GM21737 (cell line): ENCODE data around the gene VAMP3.

ENCODE experiments used
- ATAC-seq: cut with Tn5 transposase; IDR thresholded peaks from one replicate; pipeline ENCODE4 v1.9.1; 2021; ENCODE audit warnings: mild to moderate bottlenecking, moderate library complexity; ENCODE audit not compliant: unreplicated experiment

VAMP3 gene, protein sequence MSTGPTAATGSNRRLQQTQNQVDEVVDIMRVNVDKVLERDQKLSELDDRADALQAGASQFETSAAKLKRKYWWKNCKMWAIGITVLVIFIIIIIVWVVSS

DNA sequence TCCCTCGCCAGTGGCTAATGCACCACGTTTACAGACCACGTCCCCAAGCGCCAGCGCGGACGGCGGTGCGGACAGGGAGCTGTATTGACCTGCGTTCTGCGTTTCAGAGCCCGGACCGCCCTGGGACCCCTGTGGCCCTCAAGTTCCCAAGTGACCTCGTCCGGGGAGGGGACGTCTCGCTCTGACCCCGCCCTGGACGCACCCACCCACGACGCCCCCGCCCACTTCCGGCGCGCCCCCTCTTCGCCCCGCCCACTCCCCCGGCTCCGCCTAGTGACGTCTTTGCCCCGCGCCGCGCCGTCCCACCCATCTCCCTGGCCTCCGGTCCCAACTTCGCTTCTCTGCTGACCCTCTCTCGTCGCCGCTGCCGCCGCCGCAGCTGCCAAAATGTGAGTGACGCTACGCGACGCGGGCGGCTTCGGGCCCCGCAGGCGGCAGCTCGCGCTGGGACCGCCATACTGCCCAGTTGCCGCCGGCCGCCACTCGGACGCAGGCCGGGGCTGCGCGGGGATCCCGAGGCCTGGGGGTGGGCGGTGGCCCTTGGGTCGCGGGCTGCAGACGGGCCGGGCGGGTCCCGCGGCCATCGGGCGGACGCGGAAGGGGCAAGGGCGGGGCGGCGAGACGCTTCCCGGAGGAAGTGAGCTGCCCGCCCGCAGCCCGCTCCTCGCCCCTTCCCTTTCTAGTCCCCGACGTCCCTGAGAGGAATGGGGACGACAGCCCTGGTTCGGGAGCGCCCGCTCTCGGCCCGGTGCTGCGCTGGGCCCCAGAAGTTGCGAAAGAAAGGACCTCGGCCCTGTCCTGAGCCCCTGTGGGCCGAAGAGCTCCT is at the start of gene VAMP3:
Gene VAMP3, plus strand, starts transcription at position 300 of the 826 bp plus-strand sequence. Its CDS starts 88 bp downstream, at position 388.
- ATAC-seq = peak; percentile 82

GRCh38 chr1:7721940-7722669 is 49.0 kb upstream of the VAMP3 start:
- no peak for ATAC-seq

DNA sequence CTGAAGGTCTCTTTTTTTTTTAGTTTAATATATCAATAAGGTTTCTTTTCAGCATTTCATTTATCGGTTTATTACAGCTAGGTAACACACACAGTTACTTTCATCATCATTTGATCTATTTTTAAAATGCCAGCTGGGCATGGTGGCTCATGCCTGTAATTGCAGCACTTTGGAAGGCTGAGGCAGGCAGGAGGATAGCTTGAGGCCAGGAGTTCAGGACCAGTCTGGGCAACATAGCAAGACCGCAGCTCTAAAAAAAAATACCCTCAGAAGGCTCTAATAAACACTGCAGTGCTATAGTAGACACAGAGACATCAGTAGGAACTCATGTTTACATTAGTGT is 48.5 kb upstream of the VAMP3 start:
- ATAC-seq = no peak

GRCh38 chr1:7726623-7727022 is 44.5 kb upstream of the VAMP3 start:
- ATAC-seq = no peak

- ATAC-seq = no peak
Measured at GRCh38 chr1:7727809-7728471, 43.2 kb upstream of the VAMP3 start.

DNA sequence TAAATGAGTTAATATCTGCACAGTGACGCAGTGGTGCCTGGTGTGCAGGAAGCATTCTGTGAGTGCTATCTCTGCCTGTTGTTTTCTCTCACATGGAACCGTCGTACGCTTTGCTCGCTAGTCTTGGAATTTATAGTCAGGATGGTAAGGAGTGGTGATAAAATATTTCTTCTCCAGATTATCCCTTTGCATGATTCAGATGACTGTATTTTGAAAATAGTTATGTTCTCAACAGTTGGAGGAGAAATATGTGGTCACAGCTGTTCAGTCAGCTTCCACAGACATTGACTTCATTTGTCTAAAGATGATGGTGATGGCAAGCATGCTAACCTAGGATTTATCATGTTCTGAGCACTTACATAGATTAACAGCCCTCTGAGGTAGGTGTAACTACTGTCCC is 41.3 kb upstream of the VAMP3 start:
- ATAC-seq = no peak

DNA sequence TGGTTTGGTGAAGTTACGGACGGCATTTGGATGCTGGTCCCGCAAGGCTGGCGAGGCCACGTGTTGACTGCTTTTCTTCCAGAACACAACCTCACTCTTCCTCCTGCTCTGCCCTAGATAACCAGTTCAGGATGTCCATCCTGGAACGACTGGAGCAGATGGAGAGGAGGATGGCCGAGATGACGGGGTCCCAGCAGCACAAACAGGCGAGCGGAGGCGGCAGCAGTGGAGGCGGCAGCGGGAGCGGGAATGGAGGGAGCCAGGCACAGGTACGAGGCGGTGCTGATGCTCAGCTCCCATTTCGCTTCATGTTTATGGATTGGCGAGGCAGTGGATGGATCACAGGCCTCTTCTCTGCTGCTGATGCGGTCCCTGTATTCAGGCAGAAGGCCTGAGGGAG is 38.8 kb upstream of the VAMP3 start:
- no peak for ATAC-seq

DNA sequence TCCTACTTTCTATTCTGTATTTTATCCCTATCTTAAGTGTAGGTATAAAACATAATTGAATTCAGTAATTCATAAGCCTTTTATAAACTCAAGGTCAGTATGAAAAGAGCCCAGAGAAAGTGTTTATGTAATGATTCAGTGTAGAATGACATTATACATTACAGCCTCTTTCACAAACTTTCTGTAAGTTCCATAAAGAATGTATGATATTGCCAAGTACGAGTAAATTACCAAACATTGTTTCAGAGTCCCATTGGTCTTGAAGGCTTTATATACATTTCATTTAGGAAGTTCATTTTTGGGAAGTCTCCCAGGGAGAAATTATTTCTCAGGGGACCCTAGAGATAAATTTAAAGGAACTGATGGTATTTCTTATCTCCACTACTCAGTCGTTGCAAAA is 37.8 kb upstream of the VAMP3 start:
- ATAC-seq = no peak

DNA sequence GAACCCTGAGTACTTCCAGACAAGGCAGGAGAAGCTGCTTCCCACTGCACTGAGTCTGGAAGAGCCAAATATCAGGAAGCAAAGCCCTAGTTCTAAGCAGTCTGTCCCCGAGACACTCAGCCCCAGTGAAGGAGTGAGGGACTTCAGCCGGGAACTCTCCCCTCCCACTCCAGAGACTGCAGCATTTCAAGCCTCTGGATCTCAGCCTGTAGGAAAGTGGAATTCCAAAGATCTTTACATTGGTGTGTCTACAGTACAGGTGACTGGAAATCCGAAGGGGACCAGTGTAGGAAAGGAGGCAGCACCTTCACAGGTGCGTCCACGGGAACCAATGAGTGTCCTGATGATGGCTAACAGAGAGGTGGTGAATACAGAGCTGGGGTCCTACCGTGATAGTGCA is 33.1 kb upstream of the VAMP3 start:
- ATAC-seq = no peak

- ATAC-seq = no peak
Measured at GRCh38 chr1:7743346-7743745, 27.8 kb upstream of the VAMP3 start.

DNA sequence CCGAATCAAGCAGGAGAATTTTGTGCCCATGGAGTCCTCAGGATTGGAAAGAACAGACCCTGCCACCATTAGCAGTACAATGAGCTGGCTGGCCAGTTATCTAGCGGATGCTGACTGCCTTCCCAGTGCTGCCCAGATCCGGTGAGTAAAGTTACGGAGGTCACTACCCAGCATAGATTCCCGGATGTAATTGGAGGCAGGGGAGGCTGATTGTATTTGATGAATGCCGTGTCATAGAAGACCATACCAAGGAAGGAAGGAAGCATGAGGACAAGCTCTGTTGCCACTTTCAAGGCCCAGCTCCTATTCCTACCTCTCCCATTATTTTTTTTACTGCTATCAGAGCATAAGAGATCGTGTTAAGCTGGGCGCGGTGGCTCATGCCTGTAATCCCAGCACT is 26.2 kb upstream of the VAMP3 start:
- no peak for ATAC-seq

DNA sequence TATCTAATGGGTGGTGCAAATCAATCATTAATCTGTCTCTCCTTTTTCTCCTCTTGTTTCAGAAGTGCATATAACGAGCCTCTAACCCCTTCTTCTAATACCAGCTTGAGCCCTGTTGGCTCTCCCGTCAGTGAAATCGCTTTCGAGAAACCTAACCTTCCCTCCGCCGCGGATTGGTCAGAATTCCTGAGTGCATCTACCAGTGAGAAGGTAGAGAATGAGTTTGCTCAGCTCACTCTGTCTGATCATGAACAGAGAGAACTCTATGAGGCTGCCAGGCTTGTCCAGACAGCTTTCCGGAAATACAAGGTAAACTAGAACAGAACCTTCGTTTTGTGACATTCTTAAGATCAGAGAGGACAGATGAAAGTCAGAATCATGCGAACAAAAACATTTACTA is 25.3 kb upstream of the VAMP3 start:
- ATAC-seq = no peak

- no peak for ATAC-seq
Measured at GRCh38 chr1:7747605-7748004, 23.5 kb upstream of the VAMP3 start.

GRCh38 chr1:7749126-7749525 is 22.0 kb upstream of the VAMP3 start:
- no peak for ATAC-seq

DNA sequence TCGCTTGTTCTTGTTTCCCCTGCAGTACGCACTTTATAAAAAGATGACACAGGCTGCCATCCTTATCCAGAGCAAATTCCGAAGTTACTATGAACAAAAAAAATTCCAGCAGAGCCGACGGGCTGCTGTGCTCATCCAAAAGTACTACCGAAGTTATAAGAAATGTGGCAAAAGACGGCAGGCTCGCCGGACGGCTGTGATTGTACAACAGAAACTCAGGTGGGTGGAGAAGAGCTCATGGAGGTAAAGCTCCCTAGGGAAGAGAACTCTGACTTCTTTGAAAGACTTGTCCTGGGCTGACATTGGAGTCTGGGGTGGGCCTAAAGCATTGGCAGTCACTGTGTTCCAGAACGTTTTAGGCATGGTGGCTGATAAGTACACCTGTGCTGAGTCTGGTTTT is 19.9 kb upstream of the VAMP3 start:
- ATAC-seq = no peak

DNA sequence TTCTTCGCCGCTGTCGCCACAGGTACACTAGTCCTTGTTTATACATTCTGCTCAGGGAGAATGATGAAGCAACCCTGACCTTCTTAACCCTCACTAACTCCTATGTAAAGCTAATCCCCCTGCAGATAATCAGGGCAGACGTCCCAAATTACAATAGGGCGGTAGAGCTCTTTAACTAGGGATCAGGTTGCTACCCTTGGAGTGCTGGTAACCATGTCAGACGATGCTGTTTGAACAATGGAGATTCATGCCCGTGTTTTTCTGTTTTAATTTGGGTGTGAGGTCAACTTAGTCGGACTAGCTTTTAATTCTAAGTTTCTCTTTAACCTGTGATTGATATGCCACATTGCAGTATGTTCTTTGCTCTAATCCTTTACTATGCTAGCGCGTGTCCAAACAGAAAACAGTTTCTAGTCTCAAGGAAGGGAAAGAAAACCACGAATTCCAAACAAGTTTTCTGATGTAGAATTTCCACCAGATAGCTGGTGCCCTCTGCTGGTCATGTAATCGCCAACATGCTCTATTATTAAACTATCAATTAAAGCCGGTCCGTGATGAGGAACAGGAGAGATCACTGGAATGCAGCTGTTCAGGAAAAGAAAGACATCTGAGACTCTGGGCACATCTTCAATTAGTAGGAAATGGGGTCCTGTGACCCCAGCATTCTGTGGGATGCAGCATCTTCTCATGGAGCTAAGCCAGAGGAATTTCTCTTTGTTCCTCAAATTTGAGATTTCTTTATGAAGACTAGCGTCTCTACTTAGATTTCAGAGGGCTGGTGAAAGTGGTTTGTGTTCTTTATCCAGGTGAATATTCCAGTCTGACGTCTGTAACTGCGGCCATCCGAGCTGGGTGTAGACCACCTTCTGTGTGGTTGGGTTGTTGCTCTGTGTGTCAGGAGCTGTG is 18.3 kb upstream of the VAMP3 start:
- no peak for ATAC-seq

- ATAC-seq = no peak
Measured at GRCh38 chr1:7753641-7754040, 17.5 kb upstream of the VAMP3 start.

- ATAC-seq = no peak
Measured at GRCh38 chr1:7754234-7754633, 16.9 kb upstream of the VAMP3 start.

DNA sequence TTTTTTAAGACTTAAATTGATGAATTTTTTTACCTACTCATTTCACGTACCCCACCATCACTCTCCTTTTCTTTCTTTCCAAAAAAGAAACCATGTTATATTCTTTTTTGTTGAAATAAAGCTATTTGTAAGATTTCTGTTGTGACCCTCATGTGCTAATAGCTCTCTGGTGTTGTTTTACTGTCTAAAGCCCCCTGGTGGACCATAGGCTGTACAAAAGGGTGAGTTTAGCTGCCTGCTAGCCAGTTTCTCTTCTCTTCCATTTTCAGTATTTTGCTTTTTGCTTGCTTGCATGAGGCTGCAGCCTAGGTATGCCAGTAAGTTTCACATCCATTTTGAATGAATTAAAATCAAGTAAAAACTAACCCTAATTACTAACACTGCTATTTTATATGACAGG is 15.6 kb upstream of the VAMP3 start:
- ATAC-seq = no peak

DNA sequence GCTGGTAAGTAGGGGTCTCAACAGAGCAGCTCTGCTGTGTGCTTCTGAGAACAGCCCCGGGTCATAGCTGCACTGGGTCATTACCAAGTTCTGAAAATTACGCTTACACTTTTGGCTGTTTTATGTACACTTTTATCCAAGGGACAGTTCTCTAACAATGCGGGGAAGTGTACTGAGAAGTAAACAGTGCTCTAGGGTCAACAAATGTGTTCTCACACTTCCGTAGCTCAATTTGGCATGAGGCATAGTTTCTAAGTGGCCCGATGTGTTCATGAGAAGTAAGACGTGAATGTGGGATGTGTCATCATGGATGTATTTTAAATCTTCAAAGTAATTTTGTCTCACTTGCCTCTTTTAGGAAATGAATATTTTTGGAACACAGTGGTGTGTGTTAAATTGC is 10.9 kb upstream of the VAMP3 start:
- ATAC-seq = no peak

GRCh38 chr1:7761103-7761502 is 10.0 kb upstream of the VAMP3 start:
- ATAC-seq = no peak
